ENCODE measurements around the gene RDH5.

RDH5 gene

GRCh38 chr12:55729819-55730818, 9.9 kb downstream of the RDH5 start:
- DNase-seq, result peak; percentile 62

DNA sequence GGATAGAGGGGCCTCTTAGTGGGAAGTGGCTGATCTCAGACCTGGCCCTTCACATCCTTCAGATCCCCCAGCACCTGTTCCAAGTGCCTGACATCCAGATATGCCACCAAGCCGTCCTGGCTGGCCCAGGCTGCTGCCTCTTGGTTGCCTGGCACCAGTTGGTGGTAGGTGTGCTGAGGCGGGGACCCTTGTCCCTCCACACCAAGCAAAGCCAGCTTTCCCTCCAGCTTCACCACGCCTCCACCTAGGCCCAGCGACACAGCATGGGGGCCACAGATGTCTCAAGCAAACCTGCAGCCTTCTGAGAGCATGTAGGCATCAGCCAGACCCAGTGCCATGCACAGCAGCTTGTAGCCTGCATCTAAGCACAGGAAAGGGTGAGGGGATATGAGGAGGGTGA, 12.1 kb downstream of the RDH5 start:
- no peak for DNase-seq

GRCh38 chr12:55733021-55733555, 12.9 kb downstream of the RDH5 start:
- DNase-seq, result no peak

GRCh38 chr12:55733858-55734257, 13.7 kb downstream of the RDH5 start:
- no peak for DNase-seq

DNA sequence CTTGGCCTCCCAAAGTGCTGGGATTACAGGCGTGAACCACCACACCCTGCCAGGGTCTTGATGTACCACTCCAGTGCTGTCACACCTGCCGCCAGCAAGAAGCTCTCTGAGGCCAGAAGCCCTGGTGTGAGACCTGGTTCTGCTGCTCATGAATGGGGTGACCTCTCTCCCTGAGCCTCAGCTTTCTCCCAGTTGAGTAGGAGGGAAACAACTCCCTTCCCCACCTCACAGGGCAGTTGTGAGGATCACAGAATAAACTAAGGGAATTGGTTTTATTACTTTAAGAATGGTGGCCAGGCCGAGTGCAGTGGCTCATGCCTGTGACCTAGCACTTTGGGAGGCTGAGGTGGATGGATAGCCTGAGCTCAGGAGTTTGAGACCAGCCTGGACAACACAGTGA, 14.4 kb downstream of the RDH5 start:
- DNase-seq, result no peak

DNA sequence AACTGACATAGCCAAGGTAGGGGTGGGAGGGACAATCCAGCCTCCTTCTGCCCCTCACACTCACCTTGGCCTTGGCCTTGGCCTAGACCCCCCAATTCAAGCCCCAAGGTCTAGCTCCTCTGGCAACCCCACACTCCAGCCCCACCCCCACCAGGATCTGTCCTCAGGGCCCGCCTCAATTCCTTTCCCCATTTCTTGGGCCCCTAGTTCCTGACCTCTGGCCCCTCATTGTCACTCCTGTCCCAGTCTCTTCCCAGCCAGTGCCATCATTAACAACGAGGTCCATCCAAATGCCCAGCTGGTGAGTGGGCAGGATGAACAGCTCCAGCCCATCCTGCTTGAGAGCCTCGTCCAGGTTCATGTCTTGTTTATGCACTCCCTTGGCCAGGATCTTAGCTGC, 15.9 kb downstream of the RDH5 start:
- no peak for DNase-seq

- DNase-seq, result peak; percentile 47
These were observed 16.8 kb downstream of the RDH5 start for GRCh38 chr12:55736780-55737580.

GRCh38 chr12:55737581-55738122, 17.5 kb downstream of the RDH5 start:
- DNase-seq, result no peak

DNA sequence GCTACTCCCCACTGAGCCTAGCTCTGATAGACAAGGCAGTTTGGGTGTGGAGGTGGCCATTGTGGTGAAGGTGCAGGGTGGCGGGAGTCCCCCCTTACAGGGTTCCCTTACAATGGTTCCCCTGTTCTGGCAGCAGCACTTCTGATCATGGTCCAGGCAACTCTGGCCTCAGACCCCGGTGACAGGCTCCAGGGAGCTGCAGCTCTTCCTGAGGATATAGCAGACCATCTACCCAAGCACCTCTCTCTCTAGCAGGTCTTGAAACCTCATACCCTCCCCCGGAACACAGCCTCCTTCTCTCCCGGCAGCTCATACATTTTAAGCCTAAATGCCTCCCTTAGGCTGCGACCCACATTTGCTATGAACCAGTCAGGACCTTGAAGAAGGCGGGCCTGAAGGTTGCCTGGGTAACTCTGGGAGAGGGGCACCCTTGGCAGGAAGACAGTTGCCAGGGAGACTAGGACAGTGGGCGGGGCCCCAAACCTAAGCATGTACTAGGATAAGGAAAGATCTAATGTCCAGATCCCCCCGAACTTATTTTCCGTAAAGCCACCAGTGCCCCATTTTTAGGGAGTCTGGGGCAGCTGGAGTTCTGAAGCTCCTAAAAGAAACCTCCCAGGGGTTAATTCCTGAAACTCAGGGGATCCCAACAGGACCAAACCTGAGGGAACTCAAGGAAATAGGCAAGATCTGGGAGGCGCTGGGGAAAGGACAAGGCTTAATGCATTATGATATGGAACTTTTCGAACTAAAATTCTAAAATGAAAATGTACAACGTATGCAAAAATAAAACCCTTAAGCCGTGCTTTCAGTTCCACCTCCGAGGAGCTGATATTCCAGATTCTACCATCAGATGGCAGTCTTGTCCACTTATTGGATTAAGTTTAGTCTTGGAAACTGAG, 18.2 kb downstream of the RDH5 start:
- DNase-seq, result peak; percentile 83

- no peak for DNase-seq
These were observed 18.8 kb downstream of the RDH5 start for GRCh38 chr12:55739025-55739378.

DNA sequence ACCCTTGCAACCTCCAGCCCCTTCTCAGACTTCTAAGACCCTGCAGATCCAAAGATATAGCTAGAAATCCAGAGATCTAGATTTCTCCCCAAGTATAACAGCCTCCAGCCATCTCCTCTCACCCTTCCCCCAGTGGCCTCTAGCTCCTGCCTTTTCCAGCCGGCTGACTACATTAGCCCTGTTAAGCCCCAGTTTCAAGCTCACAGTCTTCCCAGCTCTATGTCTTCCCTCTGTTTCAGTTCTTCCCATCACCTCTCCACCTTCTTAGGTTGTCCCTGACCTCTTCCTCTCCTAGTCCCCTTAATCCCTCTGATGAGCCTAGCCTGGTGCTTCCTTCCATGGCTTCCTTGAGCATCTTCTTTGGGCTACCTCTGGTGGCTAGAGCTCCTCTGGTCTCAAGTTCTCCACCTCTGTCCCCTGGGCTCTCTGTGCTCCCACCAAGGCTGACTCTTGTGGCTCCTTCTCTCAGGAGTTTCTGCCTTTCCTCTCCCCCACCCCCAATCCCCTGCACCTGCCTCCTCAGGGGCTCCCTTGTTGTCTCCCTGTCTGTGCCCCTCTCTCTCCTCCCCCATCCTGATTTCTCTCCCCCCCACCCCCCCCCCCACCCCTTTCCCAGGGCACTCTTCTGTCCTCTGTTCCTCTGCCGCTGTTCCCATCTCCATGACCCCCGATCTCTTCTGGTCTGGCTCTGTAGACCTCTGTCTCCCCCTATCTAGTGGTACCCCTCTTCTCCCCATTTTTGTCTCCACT, 21.9 kb downstream of the RDH5 start:
- DNase-seq, result no peak

GRCh38 chr12:55742719-55743405, 22.7 kb downstream of the RDH5 start, which contains the start of gene GDF11:
Gene GDF11 (plus strand): TSS chr12:55743122. CDS start chr12:55743317, 195 bp downstream.
- peak; percentile 57 for DNase-seq

DNA sequence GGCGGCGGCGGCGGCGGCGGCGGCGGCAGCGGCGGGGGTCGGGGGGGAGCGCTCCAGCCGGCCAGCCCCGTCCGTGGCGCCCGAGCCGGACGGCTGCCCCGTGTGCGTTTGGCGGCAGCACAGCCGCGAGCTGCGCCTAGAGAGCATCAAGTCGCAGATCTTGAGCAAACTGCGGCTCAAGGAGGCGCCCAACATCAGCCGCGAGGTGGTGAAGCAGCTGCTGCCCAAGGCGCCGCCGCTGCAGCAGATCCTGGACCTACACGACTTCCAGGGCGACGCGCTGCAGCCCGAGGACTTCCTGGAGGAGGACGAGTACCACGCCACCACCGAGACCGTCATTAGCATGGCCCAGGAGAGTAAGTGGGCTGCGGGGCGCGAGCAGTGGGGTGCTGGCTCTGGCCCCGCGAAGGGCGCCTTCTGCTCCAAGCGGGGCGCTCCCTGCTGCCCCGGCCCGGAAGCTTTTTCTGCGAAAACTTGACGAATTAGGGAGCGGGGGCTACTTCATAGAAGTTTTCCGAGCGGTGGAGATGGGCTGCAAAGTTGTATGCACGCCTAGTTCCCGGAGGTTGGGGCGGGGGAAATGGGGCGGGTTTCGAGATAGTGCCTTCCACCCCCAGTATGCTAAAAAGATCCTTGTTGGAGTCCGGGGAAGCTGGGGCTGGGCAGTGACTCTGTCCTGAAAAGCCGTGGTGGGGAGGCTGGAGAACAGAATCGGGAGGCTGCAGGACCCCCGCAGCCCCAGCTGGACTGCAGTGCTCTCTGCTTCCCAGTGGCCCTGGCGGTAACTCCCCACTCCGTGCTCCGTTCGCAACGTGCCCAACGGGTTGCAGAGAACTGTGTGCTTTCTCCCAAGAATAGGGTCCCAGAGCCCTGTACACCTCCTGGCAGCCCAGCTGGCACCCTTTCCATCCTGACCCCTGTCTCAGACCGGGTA, 23.5 kb downstream of the RDH5 start:
- DNase-seq, result peak; percentile 57

- no peak for DNase-seq
These were observed 24.3 kb downstream of the RDH5 start for GRCh38 chr12:55744340-55745030.

DNA sequence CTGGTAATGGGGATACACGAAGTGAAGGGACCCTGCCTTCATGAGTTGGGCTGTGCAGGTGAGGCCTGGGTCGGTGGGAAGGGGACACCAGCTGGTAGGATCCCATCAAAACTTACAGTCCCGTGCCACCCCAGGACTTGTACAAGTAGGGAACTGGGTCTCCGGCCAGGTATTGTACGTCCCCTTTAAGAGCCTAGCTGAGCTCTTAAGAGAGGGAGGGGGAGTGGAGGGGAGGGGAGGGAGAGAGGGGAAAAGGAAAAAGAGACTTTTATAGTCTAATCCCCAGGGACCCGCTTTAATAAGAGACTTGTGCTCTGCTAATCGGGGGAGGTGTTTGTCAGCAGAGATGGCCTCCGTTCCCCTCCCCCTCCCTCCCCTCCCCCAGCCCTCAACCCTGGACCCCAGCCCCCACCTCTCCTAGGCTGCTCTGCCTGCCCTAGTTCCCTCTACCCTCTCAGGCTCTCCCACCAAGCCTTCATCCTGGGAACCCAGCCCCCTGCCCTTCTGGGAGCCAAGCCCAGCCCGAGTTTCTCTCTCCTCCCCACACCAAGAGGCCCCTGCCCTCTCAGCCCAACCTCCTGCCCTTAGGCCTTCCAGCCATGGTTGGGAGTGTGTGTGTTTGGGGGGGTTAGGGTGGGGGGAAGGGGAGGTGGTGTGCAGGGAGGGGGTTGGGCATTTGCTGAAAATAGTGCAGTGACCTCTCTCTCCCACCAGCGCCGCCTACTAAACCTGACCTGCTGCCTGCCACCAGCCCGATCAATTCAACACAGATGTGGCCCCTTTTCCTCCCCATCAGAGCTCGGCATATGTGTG, 25.4 kb downstream of the RDH5 start:
- DNase-seq, result no peak

DNA sequence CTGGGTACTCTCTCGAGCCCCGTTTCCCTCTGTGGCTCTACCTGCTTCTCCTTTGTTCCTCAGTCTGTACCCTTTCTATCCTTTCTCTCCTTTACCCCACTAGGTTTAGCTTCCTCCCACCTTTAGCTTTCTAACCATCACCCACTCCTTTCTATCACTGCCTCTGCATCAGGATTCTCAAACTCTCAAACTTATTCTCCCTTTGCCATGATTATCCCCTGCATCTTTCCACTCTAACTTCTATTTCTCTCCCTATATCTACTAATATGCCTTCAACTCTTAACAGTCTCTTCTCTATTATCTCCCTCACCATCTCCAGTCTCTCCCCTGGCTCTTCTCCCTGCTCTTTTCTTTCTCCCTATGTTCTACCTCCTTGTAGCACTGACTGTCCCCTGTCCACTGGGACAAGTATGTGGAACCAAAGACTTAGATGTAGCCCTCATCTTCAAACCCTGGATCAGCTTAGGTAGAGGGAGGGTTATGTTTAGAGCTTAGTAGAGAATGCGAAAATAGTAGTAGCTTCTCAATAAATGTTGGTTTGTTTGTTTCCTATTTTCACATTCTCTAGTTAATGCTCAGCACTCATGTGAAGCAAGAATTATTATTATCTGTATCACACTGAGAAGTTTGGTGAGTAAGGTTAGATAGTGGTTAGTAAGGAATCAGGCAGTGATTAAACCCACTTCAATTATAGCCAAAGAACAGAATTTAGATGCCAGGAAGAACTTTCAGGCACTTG, 26.1 kb downstream of the RDH5 start:
- DNase-seq, result no peak

DNA sequence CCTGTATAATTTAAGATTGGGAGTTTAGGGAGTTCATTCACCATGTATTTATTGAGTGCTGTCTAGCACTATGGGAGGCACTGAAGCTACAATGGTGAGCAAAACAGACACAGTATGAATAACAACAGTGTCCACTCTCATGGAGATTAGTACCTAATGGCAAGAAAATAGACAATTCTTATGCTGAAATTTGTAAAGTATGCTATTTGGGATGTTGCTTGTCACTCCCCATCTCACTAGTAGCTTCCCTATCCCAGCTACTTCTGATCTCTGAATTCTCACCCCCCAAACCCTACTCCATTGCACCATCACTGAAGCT, 26.7 kb downstream of the RDH5 start:
- DNase-seq, result no peak
